KOPT-K1 (cell line): ENCODE results near the gene TSHZ2.
"Not testable (repeated sequence)": the region's sequence is repeated elsewhere in the genome, so short reads cannot be mapped to it uniquely, and the experiment has no call there.

Experiments used
- H3K27ac ChIP-seq: fragments of 200-600 bp; sonication (generic); 2 replicates; pipeline ENCODE4 v1.5.1; 2016; ENCODE audit warnings: antibody characterized with exemption, mild to moderate bottlenecking, low read depth, low read length; ENCODE audit not compliant: poor library complexity, severe bottlenecking
- H3K36me3 ChIP-seq: fragments of 200-600 bp; sonication (generic); 2 replicates; pipeline ENCODE4 v1.5.1; 2017; ENCODE audit warnings: antibody characterized with exemption, mild to moderate bottlenecking, low read length, moderate library complexity; ENCODE audit not compliant: insufficient read depth
- H3K9me3 ChIP-seq: fragments of 200-600 bp; sonication (generic); 2 replicates; pipeline ENCODE4 v1.5.1; 2017; ENCODE audit warnings: antibody characterized with exemption, low read length, mild to moderate bottlenecking; ENCODE audit not compliant: insufficient read depth, poor library complexity, severe bottlenecking

The TSHZ2 gene

GRCh38 chr20:53081916-53082863, 110.0 kb downstream of the TSHZ2 start:
- H3K36me3 ChIP-seq: no peaks in the 10 kb centered on the region
- no peak overlapping the region for H3K27ac ChIP-seq
- no peaks in the 10 kb centered on the region for H3K9me3 ChIP-seq

- Histone ChIP-seq H3K36me3 (no peaks in the 10 kb centered on the region), H3K9me3 (no peaks in the 10 kb centered on the region), H3K27ac (no peak overlapping the region)
These were observed 111.3 kb downstream of the TSHZ2 start for GRCh38 chr20:53083411-53083810.

- no peaks in the 10 kb centered on the region for H3K9me3 ChIP-seq
These were observed 112.3 kb downstream of the TSHZ2 start for GRCh38 chr20:53084408-53084997.

GRCh38 chr20:53085720-53086119, 113.6 kb downstream of the TSHZ2 start:
- H3K27ac ChIP-seq: no peak overlapping the region
- no peaks in the 10 kb centered on the region for H3K36me3 ChIP-seq
- no peaks in the 10 kb centered on the region for H3K9me3 ChIP-seq

More at GRCh38 chr20:53084408-53084997, 112.3 kb downstream of the TSHZ2 start:
- Histone ChIP-seq H3K36me3 (no peaks in the 10 kb centered on the region), H3K27ac (no peak overlapping the region)

- Histone ChIP-seq H3K27ac (no peak overlapping the region), H3K36me3 (no peaks in the 10 kb centered on the region), H3K9me3 (no peaks in the 10 kb centered on the region)
These were observed 115.0 kb downstream of the TSHZ2 start for GRCh38 chr20:53087037-53087777.

GRCh38 chr20:53088786-53089185, 116.6 kb downstream of the TSHZ2 start:
- Histone ChIP-seq H3K27ac (no peak overlapping the region), H3K9me3 (no peaks in the 10 kb centered on the region), H3K36me3 (no peaks in the 10 kb centered on the region)

GRCh38 chr20:53089851-53090250, 117.7 kb downstream of the TSHZ2 start:
- H3K9me3 ChIP-seq, H3K27ac ChIP-seq, H3K36me3 ChIP-seq: not testable (repeated sequence)

- Histone ChIP-seq H3K36me3 (no peaks in the 10 kb centered on the region), H3K9me3 (no peaks in the 10 kb centered on the region), H3K27ac (no peak overlapping the region)
These were observed 119.6 kb downstream of the TSHZ2 start for GRCh38 chr20:53091789-53092188.

- Histone ChIP-seq H3K36me3 (no peaks in the 10 kb centered on the region), H3K9me3 (no peaks in the 10 kb centered on the region), H3K27ac (no peak overlapping the region)
These were observed 120.7 kb downstream of the TSHZ2 start for GRCh38 chr20:53092772-53093300.

GRCh38 chr20:53097371-53097770, 125.2 kb downstream of the TSHZ2 start:
- no peaks in the 10 kb centered on the region for H3K9me3 ChIP-seq
- H3K36me3 ChIP-seq: no peaks in the 10 kb centered on the region
- no peak overlapping the region for H3K27ac ChIP-seq

- no peak overlapping the region for H3K27ac ChIP-seq
- no peaks in the 10 kb centered on the region for H3K36me3 ChIP-seq
- no peaks in the 10 kb centered on the region for H3K9me3 ChIP-seq
These were observed 125.6 kb downstream of the TSHZ2 start for GRCh38 chr20:53097791-53098190.

GRCh38 chr20:53098621-53099020, 126.5 kb downstream of the TSHZ2 start:
- no peak overlapping the region for H3K27ac ChIP-seq
- no peaks in the 10 kb centered on the region for H3K36me3 ChIP-seq
- no peaks in the 10 kb centered on the region for H3K9me3 ChIP-seq

GRCh38 chr20:53099856-53100255, 127.7 kb downstream of the TSHZ2 start:
- Histone ChIP-seq H3K9me3 (no peaks in the 10 kb centered on the region), H3K36me3 (no peaks in the 10 kb centered on the region), H3K27ac (no peak overlapping the region)

GRCh38 chr20:53100476-53100911, 128.3 kb downstream of the TSHZ2 start:
- Histone ChIP-seq H3K36me3 (no peaks in the 10 kb centered on the region), H3K9me3 (no peaks in the 10 kb centered on the region), H3K27ac (no peak overlapping the region)
